ENCODE measurements around the gene RPRD2. TPM values are rescaled to one million over a fixed set of nuclear protein-coding genes. Genes with fewer than 3 reads are reported as not detected.

RPRD2 gene
- total RNA-seq, 1 experiment from 2014 or later = 12.5 TPM

DNA sequence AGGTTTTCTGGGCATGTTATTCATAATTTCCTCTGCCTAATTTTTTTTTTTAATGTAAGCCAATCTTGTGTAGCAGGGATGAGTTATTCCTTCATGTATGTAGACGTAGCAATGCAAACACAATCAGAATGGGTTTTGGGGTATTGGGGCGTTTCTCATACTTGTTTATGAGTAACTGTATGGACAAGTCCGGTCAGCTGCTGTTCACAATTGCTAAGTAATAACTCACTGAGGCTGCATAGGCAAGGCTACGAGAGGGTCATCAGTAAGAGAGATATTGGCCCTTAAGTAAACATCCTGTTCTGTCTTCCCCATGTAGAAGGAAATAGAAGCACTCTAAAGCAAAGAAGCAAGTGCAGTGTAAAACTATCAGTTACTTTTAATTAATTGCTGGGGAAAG is 113.8 kb downstream of the RPRD2 start:
- H3K9me2 ChIP-seq (replicated peaks; ENCODE audit: low read length) = no peaks in the 10 kb centered on the region
- no peak overlapping the region for H3K27ac ChIP-seq (ENCODE audit: low read length)
- H2AFZ ChIP-seq (ENCODE audit: low read length) = no peak overlapping the region
- no peak overlapping the region for H3K9ac ChIP-seq (ENCODE audit: low read length)
- no peak overlapping the region for H3K4me2 ChIP-seq (ENCODE audit: low read length)
- no peak overlapping the region for H3K4me3 ChIP-seq (ENCODE audit: low read length)
- peaks cover 8% of the 10 kb centered on the region; the same call in 1 of the 2 replicates for H3K36me3 ChIP-seq (ENCODE audit: low read depth, low read length)
- no peaks in the 10 kb centered on the region for H3K79me2 ChIP-seq (ENCODE audit: low read length)
- CTCF ChIA-PET = no interaction called here
- peaks cover 10% of the 10 kb centered on the region for H3K4me1 ChIP-seq (ENCODE audit: insufficient read depth, low read length)
- DNase-seq = peak; percentile 52
- no peaks in the 10 kb centered on the region for H3K9me3 ChIP-seq (ENCODE audit: low read length)
- H3K27me3 ChIP-seq (ENCODE audit: low read length) = no peaks in the 10 kb centered on the region
- H4K20me1 ChIP-seq (ENCODE audit: low read length) = no peaks in the 10 kb centered on the region; the same call in 1 of the 2 replicates
- BruUV-seq (replicated peaks) = no TSS peak
- intact Hi-C loops (cut with micrococcal nuclease) = no loop called here
- POLR2A ChIA-PET (ENCODE audit: unreplicated experiment) = no interaction called here
- H3F3A ChIP-seq (ENCODE audit: low read length, unreplicated experiment) = no peaks in the 10 kb centered on the region
- TF ChIP-seq EZH2phosphoT487 (IDR thresholded peaks at IDR 0.05; ENCODE audit: borderline replicate concordance, low read length) (no peak), EZH2 (IDR thresholded peaks at IDR 0.05; ENCODE audit: low read length, unreplicated experiment) (no peak)
- TF ChIP-seq, protein P1, sequence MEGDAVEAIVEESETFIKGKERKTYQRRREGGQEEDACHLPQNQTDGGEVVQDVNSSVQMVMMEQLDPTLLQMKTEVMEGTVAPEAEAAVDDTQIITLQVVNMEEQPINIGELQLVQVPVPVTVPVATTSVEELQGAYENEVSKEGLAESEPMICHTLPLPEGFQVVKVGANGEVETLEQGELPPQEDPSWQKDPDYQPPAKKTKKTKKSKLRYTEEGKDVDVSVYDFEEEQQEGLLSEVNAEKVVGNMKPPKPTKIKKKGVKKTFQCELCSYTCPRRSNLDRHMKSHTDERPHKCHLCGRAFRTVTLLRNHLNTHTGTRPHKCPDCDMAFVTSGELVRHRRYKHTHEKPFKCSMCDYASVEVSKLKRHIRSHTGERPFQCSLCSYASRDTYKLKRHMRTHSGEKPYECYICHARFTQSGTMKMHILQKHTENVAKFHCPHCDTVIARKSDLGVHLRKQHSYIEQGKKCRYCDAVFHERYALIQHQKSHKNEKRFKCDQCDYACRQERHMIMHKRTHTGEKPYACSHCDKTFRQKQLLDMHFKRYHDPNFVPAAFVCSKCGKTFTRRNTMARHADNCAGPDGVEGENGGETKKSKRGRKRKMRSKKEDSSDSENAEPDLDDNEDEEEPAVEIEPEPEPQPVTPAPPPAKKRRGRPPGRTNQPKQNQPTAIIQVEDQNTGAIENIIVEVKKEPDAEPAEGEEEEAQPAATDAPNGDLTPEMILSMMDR (conservative IDR thresholded peaks at IDR 0.05; ENCODE audit: low read depth, low read length) = no peak
- ATAC-seq = peak; percentile 60

DNA sequence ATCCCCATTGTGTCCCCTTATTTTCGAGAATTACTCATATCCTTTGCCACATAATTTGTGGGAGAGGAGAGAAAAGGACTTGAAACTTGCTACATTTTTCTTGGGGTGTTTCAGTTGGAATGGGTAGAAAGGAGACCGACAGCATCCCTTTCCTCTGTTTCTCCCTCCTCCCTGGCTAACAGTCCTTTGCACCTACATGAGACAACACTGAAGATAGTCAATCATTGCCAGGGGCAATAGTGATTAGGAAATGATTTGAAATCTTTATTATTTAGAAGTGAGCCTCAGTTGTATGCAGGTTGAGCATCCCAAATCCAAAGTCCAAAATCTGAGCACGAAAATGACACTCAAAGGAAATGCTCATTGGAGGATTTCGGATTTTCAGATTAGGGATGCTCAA is 115.4 kb downstream of the RPRD2 start:
- no peaks in the 10 kb centered on the region for H3K36me3 ChIP-seq (ENCODE audit: low read depth, low read length)
- no peaks in the 10 kb centered on the region for H3K9me2 ChIP-seq (replicated peaks; ENCODE audit: low read length)
- H3K27me3 ChIP-seq (ENCODE audit: low read length) = no peaks in the 10 kb centered on the region
- intact Hi-C loops (cut with micrococcal nuclease) = no loop called here
- H3F3A ChIP-seq (ENCODE audit: low read length, unreplicated experiment) = no peaks in the 10 kb centered on the region
- H3K4me2 ChIP-seq (ENCODE audit: low read length) = no peak overlapping the region
- peaks cover 10% of the 10 kb centered on the region for H3K4me1 ChIP-seq (ENCODE audit: insufficient read depth, low read length)
- no TSS peak for BruUV-seq (replicated peaks)
- H3K9me3 ChIP-seq (ENCODE audit: low read length) = no peaks in the 10 kb centered on the region
- no peak overlapping the region for H3K4me3 ChIP-seq (ENCODE audit: low read length)
- H3K79me2 ChIP-seq (ENCODE audit: low read length) = no peaks in the 10 kb centered on the region
- ATAC-seq (no peak), DNase-seq (no peak)
- ChIA-PET CTCF (no interaction called here), POLR2A (ENCODE audit: unreplicated experiment) (no interaction called here)
- no peak overlapping the region for H2AFZ ChIP-seq (ENCODE audit: low read length)
- TF ChIP-seq EZH2phosphoT487 (IDR thresholded peaks at IDR 0.05; ENCODE audit: borderline replicate concordance, low read length) (no peak), EZH2 (IDR thresholded peaks at IDR 0.05; ENCODE audit: low read length, unreplicated experiment) (no peak)
- TF ChIP-seq, protein P1 (conservative IDR thresholded peaks at IDR 0.05; ENCODE audit: low read depth, low read length) = no peak
- no peak overlapping the region for H3K9ac ChIP-seq (ENCODE audit: low read length)
- H4K20me1 ChIP-seq (ENCODE audit: low read length) = no peaks in the 10 kb centered on the region; the same call in 1 of the 2 replicates
- H3K27ac ChIP-seq (ENCODE audit: low read length) = no peak overlapping the region

DNA sequence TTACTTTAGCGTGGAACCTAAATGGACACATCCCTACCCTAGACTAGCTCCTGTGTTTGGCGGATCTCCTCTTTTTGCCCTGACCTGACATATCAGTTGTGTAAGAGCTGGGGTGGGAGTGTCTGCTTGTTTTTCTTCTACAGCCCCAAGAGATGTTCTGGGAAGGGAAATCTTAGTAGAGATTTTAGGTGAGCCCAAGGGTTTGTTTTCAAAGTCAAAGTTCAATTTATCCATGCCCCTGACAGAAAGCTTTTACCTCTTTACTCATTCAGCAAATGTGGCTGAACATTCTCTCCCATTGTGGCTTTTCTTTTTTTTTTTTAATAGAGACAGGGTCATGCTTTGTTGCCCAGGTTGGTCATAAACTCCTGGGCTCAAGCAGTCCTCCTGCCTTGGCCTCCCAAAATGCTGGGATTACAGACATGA is 116.0 kb downstream of the RPRD2 start:
- H4K20me1 ChIP-seq (ENCODE audit: low read length) = no peaks in the 10 kb centered on the region; the same call in 1 of the 2 replicates
- H3K27ac ChIP-seq (ENCODE audit: low read length) = no peak overlapping the region
- H3K4me2 ChIP-seq (ENCODE audit: low read length) = no peak overlapping the region
- no peaks in the 10 kb centered on the region for H3K79me2 ChIP-seq (ENCODE audit: low read length)
- CTCF ChIA-PET = no interaction called here
- no peak overlapping the region for H3K9ac ChIP-seq (ENCODE audit: low read length)
- DNase-seq (no peak), ATAC-seq (no peak)
- intact Hi-C loops (cut with micrococcal nuclease) = no loop called here
- no peaks in the 10 kb centered on the region for H3K27me3 ChIP-seq (ENCODE audit: low read length)
- H2AFZ ChIP-seq (ENCODE audit: low read length) = no peak overlapping the region
- no peak overlapping the region for H3K4me3 ChIP-seq (ENCODE audit: low read length)
- no peaks in the 10 kb centered on the region for H3K36me3 ChIP-seq (ENCODE audit: low read depth, low read length)
- TF ChIP-seq EZH2phosphoT487 (IDR thresholded peaks at IDR 0.05; ENCODE audit: borderline replicate concordance, low read length) = no peak
- TF ChIP-seq, protein P1 (conservative IDR thresholded peaks at IDR 0.05; ENCODE audit: low read depth, low read length) = no peak
- no peak for TF ChIP-seq EZH2 (IDR thresholded peaks at IDR 0.05; ENCODE audit: low read length, unreplicated experiment)
- POLR2A ChIA-PET (ENCODE audit: unreplicated experiment) = no interaction called here
- H3F3A ChIP-seq (ENCODE audit: low read length, unreplicated experiment) = no peaks in the 10 kb centered on the region
- peaks cover 10% of the 10 kb centered on the region for H3K4me1 ChIP-seq (ENCODE audit: insufficient read depth, low read length)
- no TSS peak for BruUV-seq (replicated peaks)
- no peaks in the 10 kb centered on the region for H3K9me2 ChIP-seq (replicated peaks; ENCODE audit: low read length)
- H3K9me3 ChIP-seq (ENCODE audit: low read length) = no peaks in the 10 kb centered on the region
